Astrocyte (in vitro differentiated cells and primary cell): ENCODE results near the gene APOBEC3G.
"Not testable (repeated sequence)": the region's sequence is repeated elsewhere in the genome, so short reads cannot be mapped to it uniquely, and the experiment has no call there.

Experiments
- EZH2 ChIP-seq: IDR thresholded peaks from 2 replicates; pipeline ENCODE4 v1.6.1; 2012; ENCODE audit warnings: mild to moderate bottlenecking, low read length, inconsistent platforms; ENCODE audit not compliant: insufficient read depth
- TF ChIP-seq, protein P1 (sequence below): IDR thresholded peaks from 2 replicates; pipeline ENCODE4 v1.5.1; 2011; ENCODE audit warnings: low read depth, mild to moderate bottlenecking, inconsistent platforms, low read length, moderate library complexity; ENCODE audit not compliant: insufficient read depth

- TF ChIP-seq, protein P1, sequence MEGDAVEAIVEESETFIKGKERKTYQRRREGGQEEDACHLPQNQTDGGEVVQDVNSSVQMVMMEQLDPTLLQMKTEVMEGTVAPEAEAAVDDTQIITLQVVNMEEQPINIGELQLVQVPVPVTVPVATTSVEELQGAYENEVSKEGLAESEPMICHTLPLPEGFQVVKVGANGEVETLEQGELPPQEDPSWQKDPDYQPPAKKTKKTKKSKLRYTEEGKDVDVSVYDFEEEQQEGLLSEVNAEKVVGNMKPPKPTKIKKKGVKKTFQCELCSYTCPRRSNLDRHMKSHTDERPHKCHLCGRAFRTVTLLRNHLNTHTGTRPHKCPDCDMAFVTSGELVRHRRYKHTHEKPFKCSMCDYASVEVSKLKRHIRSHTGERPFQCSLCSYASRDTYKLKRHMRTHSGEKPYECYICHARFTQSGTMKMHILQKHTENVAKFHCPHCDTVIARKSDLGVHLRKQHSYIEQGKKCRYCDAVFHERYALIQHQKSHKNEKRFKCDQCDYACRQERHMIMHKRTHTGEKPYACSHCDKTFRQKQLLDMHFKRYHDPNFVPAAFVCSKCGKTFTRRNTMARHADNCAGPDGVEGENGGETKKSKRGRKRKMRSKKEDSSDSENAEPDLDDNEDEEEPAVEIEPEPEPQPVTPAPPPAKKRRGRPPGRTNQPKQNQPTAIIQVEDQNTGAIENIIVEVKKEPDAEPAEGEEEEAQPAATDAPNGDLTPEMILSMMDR: not testable (repeated sequence)
- TF ChIP-seq EZH2: not testable (repeated sequence)
These were observed 15.1 kb upstream of the APOBEC3G start for GRCh38 chr22:39061951-39062350.
